HG02885 (cell line): ENCODE measurements around the gene TTYH1.
"Not testable (repeated sequence)": the region's sequence is repeated elsewhere in the genome, so short reads cannot be mapped to it uniquely, and the experiment has no call there.

Source experiments
- ATAC-seq: cut with Tn5 transposase; IDR thresholded peaks from one replicate; pipeline ENCODE4 v1.9.1; 2021; ENCODE audit warnings: mild to moderate bottlenecking; ENCODE audit not compliant: unreplicated experiment, poor library complexity

TTYH1 gene

DNA sequence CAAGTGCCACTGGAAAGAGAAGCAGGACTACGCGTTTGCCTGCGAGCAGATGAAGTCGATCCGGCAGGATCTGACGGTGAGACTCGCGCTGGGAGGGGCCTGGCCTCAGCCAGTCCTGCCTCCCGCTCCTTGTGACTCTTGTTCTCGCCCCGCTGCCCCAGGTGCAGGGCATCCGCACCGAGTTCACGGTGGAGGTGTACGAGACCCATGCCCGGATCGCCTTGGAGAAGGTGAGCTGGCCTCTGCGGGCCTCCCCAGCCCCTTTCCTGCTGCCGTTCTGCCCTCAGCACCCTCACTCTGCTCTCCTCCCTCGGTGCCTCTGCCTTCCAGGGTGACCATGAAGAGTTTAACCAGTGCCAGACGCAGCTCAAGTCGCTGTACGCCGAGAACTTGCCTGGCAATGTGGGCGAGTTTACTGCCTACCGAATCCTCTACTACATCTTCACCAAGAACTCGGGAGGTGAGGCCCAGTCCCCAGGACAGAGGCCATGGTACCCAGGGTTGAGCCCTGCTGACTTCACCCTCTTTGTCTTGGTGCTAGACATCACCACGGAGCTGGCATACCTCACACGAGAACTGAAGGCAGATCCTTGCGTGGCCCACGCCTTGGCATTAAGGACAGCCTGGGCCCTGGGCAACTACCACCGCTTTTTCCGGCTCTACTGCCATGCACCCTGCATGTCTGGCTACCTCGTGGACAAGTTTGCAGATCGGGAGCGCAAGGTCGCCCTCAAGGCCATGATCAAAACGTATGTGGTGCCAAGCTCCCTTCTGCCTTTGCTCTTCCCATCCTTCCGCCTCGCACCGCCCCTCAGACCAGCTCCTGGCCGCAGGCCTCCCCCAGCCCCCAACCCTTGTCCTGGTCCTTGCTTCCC lies 42.7 kb downstream of the TTYH1 start:
- no peak for ATAC-seq

DNA sequence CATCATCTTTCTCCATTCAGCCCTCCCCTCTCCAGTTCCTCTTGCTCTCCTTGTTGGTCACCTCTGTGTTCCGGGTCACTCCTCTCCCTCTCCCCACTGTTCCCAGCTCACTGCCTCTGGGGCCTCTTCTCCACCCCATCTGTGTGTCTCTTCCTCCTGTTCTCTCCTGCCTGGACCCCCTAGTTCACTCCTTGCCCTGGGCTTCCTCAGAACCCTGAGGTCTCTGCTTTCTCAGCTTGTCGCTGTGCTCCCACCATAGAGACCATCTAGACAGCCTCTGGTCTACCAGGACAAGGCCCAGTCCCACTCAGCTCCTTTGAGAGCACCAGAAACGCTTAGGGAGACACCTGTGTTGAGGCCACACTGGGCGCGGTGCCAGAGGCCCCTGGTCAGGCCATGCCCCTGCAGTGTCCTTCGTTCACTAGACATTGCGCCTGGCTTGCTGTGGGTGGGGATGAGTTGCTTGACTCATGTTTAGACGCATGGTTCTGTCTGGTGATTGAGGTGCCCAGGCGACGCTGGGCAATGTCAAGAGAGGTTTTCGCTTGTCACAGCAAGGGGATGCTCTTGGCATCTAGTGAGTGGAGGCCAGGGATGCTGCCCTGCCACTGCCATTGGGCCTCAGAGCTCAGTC lies 43.5 kb downstream of the TTYH1 start:
- ATAC-seq: no peak

DNA sequence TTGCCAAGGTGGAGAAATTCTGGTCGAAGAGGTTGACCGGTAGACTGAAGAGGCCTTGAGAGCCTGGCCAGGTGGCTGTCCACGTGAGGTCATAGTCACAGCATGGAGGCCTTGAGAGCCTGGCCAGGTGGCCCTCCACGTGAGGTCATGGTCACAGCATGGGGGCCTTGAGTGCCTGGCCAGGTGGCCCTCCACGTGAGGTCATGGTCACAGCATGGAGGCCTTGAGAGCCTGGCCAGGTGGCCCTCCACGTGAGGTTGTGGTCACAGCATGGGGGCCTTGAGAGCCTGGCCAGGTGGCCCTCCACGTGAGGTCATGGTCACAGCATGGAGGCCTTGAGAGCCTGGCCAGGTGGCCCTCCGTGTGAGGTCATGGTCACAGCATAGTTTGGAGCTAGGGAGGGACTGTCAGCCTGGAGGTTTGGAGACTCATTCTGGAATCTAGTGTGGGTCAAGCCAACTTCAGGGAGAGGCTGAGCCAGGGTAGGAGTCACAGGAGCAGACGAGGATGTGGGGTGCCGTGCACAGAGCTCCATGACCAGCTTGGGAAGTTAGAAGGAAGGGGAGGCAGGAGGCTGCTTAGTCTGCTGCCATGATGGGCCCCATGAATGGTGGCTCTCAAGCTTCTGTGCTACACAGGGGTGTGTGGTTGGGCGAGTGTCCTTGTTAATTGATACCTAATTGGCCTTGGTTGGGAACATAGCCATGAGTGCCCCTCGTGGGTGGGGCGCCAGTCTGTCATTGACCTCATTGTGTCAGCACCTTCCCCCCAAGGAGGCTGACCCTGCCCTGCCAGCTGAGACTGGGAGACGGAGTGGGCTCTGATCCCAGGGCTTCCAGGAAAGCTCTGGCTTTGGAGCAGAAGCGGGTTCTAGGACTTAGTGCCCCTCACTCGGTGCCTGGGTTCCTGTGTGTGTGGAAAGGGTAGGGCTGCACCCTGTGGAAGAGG lies 44.3 kb downstream of the TTYH1 start:
- no peak for ATAC-seq

DNA sequence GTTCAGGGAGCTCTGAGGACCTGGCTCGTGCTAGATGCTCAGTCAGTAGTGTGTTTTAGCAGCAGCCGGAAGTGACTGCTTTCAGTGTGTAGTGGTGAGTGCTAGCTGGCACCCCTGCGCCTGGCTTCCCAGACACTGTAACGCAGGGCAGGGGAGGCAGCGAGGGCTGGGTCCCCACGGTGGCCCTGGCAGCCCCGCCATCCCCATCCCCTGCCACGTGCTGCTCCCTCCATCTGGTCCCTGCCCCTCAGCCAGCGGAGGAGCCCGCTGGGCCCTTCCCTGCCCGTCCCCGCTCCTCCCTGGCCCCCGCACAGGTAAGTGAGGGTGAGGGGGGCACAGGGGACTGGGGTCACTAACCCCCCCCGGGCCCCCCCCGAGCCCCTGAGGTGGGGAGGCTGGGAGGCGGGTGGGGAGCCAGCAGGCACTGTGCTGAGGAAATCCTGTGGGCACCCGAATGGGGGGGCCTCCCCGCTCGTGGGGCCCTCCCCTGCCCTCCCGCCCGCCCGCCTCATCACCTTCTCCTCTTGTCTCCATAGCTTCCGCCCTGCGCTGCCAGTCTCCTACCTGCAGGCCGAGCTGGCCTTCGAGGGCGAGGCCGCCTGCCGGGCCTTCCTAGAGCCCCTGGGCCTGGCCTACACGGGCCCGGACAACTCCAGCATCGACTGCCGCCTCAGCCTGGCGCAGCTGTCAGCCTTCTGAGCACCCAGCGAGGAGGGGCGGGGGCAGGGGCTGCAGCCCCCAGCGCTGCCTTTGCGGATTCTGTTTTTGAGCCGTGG lies 45.2 kb downstream of the TTYH1 start:
- no peak for ATAC-seq

DNA sequence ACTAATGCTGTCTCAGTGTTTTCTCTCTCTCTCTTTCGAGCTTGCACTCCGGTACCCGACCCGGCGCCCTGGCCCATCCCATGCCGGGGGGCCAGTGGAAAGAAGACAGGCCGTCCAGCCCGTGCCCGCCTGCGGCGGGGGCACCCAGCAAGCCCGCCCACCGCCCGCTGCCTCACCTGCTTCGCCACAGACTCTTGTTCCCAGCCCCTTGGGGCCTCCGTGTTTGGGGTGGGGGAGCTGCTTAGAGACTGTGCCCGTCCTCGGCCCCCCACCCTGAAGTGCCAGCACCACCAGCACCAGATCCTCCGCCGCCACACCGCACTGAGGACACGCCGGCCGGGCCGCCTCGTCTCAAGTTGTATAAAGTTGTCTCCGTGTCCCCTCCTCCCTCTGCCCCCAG lies 45.9 kb downstream of the TTYH1 start:
- no peak for ATAC-seq

DNA sequence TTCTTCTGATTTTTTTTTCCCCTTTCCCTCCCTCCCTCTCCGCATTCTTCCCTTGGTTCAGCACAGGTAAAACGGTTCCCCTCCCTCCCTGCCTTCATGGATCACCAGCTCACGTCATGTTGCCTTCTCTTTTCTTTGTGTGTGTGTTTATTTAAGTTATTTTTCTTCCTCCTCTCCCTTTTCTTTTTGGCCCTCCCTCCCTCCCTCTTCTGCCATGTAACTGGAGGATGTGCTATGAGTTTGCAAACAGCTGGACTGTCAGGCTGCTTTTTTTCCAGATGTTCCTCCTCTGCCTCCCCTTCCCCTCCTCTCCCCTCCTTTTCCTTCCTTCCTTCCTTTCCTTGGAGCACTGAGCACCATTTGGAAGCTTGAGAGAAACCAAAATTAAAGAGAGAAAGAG lies 46.3 kb downstream of the TTYH1 start:
- ATAC-seq: no peak

DNA sequence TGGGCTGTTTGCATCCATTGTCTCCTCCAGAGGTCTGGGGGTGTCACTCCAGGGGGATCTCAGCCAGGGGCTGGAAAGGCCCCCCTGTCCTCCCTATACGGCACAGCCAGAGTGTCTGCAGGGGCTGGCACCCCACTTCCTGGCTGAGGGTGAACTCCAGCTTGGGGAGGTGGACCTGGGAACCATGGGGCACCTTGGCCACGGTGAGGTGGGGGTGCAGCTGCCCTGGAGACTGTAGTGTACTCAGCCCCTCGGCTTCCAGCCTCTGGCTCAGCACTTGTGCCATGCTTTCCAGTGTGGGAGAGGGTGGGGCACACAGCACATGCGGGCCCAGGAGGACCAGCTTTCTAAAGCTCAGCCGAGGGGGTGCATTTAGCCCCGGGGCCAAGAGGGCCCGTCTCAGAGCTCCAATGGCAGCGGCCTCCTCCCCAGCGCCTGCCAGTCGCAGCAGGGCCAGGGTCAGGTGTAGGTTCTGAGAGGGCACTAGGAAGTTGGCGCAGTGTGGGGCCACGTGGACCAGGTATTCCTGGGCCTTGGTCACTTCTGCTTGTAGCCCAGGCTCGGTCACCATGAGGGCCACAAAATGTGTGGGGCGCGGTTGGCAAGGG lies 46.9 kb downstream of the TTYH1 start:
- ATAC-seq: no peak

DNA sequence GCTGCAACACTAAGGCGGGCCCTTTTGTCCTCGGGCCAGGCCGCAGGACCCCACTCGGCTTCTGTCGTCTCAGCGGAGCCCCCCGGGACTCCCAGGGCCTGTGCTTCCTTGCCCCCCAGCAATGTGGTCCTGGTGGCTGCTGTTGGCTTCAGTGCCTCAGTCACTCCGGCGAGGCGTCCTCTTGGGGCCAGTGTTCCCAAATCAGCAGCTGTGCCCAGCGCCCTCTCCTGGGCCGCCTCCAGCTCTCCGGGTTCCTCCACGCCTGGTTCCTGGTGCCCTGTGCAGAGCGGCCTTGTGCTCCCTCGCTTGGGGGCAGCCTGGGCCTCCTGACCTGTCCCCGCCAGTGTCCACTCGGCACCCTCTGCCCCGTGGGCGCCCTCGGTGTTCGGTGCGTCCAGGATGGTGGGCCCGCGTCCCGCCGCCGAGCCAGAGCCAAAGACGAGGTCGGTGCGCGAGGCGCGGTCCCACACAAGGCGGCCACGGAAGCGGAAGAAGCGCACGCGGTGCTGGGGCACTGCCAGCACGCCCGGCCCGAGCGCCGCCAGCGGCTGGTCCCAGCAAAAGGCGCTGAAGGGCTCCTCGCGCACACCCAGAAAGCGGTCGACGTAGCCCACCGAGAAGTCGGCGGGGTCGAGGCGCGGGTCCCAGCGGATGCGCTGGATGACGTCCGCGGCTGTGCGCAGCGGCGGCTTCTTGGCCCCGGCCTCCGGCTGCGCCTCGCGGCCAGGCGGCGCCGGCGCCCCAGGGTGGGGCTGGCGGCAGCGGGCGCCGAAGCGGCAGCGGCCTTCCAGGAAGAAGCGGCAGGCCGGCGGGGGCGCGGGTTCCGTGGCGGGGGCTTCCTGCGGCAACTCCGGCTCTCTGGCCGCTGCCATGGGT lies 47.6 kb downstream of the TTYH1 start:
- peak; percentile 14 for ATAC-seq

DNA sequence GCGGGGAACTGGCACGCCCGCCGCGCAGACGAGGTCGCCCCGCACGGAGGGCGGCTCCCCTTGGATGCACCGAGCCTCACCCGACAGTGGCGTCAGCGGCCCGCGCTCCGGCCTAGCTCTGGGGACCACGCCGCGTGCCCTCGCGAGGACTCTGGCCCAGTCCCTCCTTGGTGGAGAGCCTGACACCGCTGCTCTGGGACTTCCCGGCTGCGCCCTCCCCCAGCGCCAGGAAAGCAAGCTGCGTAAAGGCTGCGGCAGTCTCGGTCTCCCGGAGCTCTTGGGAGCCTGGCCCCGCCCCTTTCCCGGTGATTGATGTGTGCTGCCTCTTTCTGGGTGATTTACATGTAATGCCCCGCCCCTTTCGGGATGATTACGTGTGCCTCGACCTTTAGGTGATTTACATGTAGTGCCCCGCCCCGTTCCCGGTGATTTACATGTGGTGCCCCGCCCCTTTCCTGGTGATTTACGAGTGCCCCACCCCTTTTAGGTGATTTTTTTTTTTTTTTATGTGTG lies 48.3 kb downstream of the TTYH1 start, which contains the start of gene LENG9:
LENG9 (minus strand) TSS at position 248 of the 513 bp plus-strand sequence. CDS start 252 bp downstream, outside the sequence.
- peak; percentile 67 for ATAC-seq

DNA sequence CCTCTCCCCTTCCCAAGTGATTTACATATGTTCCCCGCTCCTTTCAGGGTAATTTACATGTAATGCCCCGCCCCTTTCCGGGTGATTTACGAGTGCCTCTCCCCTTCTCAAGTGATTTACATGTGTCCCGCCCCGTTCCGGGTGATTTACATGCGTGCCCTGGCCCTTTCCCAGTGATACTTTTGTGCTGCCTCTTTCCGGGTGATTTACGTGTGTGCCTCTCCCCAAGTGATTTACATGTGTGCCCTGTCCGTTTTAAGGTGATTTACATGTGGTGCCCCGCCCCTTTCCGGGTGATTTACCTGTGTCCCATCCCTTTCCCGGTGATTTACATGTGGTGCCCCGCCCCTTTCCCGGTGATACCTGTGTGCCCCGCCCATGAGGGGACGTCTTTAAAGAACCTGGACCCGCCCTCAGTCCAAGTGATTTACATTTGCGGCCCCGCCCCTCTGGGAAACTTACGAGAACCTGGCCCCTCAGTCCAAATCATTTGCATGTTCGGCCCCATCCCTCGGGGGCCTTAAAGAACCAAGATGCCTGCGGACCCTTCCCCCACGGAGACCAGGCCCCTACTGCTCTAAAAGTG lies 48.9 kb downstream of the TTYH1 start:
- peak; percentile 49 for ATAC-seq

DNA sequence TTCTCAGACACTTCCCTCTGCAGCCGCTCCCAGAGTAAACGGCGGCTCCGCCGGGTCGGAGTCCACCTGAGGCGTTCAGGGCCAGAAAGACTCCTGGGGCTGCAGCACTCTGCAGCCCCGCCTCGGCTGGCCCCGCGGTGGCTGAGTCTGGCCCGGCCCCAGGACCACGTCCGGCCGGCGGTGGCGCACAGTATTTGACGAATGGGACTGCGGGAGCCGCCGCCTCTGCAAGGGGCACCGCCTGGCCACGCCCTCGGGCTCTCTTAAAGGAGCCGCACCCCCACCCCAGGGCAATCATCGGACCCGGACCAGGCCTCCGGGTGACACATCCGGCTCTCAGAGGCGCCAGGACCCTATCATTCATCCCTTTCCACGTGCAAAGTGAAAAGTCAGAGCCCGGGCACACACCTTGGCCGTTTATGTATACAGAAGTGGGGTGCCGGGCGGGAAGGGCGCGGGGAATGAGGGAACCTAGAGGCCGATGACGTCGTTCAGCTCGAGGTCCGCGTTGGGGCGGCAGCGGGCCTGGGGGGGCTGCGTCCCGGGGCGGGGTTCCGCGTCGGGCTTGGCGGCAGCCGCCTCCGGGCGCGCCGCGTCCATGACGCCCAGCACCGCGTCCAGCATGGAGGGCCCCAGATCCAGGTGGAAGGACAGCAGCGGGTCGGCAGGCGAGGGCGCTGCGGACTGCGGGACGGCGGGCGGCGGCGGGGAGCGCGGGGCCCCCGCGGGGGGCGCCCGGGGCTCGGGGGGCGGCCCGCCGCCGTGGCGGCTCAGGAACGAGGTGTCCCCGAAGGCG lies 49.6 kb downstream of the TTYH1 start:
- ATAC-seq: peak; percentile 42

DNA sequence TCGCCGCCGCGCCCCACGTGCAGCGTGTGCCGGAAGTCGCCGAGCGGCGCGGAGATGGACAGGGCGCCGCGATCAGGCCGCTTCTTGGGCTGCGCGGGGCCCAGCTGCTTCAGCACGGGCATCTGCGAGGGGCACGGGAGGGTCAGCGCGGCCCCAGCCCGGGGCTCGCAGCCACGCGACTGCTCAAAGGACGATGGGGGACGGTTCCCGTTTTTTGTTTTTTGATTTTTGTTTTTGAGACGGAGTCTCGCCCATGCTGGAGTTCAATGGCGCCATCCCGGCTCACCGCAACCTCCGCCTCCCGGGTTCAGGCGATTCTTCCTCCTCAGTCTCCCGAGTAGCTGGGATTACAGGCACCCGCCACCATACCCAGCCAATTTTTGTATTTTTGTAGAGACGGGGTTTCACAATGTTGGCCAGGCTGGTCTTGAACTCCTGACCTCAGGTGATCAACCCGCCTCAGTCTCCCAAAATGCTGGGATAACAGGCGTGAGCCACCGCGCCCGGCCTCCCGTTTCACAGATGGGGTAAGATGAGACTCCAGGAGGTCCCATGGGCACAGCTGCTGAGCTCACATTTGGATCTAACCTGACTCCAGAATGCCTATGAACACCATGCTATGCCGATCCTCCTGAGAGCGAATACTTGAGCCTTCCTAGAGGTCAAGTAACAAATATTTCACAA lies 50.3 kb downstream of the TTYH1 start:
- ATAC-seq: no peak

DNA sequence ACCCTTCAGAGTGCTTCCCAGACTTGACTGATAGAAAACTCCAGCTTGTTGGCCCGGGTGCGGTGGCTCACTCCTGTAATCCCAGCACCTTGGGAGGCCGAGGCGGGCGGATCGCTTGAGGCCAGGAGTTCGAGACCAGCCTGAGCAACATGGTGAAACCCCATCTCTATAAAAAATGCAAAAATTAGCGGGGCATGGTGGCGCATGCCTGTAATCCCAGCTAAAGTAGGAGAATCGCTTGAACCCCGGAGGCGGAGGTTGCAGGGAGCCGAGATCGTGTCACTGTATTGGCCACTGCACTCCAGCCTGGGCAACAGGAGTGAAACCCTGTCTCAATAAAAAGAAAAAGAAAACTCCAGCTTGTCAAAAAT lies 50.8 kb downstream of the TTYH1 start:
- ATAC-seq: not testable (repeated sequence)

DNA sequence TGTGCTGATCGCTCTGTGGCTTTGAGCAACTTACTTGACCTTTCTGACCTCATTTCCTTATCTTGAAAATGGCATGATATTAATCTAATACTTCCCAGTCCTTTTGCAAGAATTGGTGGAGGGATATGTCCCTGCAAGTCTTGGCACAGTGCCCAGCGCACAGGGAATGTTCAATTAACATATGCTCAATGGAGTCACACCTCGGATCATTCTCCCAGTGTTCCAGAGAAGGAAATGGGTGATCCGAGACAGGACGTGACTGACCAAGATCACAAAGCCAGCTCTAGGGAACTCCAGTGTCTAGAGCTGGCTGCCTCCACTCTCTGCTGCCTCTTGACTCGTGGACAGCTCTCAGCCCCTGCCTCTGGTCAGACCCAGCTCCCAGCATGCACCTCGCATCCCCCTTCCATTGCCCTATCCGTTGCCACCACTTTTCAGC lies 54.3 kb downstream of the TTYH1 start:
- ATAC-seq: no peak

DNA sequence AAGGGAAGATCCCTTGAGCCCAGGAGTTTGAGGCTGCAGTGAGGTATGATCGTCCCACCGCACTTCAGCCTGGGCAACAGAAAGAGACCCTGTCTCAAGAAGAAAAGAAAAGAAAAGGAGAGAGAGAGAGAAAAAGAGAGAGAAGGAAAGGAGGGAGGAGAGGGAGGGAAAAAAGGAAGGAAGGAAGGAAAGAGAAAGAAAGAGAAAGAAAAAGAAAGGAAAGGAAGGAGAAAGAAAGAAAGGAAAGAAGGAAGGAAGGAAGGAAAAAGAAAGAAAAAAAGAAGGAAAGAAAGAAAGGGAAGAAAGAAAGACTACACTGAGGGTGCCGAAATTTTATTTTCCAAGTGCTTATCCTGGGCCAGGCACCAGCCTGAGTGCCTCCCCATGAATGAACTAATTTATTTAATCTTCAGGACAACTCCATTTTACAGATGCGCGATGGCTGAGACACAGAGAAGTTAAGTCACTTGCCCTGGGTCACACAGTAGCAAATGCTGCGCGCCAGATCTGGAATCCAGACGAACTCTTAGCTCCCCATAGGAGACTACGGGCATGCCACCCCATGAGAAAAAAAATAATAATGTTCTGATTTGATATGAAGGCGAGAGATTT lies 55.1 kb downstream of the TTYH1 start:
- ATAC-seq: no peak
